HG03457 (cell line): ENCODE results near the gene CAB39L.

Experiments used
- ATAC-seq: cut with Tn5 transposase; IDR thresholded peaks from one replicate; pipeline ENCODE4 v1.9.1; 2021; ENCODE audit warnings: moderate number of reproducible peaks; ENCODE audit not compliant: unreplicated experiment

The CAB39L gene

DNA sequence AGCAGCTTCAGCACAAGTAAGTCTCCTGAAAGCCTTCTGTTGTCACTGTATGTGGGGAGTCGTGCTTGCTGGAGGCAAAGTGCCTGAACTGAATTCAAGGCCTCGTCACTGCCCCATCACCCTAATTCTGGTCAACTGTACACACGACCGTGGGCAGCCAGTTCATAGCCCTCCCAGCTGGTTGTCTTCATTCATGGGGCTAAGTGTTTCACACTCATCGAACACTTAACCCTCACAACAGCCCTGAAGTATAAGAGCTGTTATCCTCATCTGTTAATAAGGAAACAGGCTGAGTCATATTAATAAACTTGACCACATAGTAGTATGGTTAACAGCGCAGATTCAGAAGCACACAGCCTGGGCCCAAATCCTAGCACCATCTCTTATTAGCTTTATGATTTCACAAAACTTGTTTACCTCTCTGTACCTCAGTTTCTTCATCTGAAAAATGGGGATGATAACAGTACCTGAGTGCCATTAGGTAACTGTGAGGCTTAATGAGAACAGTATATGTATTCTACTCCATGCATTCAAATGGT lies 129.5 kb downstream of the CAB39L start:
- no peak for ATAC-seq

DNA sequence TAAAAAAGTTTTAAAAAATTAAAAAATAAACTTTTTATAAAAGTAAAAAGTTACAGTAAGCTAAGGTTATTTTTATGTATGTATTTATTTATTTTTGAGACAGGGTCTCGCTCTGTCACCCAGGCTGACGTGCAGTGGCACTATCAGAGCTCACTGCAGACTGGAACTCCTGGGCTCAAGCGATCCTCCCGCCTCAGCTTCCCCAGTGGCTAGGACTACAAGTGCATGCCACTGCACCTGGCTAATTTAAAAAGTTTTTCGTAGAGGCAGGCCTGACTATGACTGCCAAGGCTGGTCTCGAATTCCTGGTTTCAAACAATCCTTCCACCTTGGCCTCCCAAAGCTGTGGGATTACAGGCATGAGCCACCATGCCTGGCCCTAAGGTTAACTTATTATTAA lies 132.0 kb downstream of the CAB39L start:
- no peak for ATAC-seq

DNA sequence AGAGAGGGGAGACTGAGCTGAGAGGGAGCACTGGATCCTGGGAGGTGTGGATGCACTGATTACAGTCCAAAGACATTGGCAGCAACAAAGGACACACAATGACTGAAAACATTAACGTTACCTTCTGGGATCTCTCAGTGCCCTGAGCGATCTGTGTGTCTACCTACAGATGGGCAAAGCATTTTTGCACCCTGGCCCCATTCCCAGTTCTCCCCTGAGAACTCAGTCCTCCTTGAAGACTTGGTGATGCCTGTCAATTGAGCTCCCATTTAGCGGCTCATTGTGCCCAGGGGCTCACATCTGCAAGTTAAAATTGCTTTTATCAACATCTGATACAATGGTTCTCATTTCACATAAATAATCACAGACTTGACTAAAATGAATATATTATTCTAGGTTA lies 133.6 kb downstream of the CAB39L start:
- ATAC-seq, result no peak

DNA sequence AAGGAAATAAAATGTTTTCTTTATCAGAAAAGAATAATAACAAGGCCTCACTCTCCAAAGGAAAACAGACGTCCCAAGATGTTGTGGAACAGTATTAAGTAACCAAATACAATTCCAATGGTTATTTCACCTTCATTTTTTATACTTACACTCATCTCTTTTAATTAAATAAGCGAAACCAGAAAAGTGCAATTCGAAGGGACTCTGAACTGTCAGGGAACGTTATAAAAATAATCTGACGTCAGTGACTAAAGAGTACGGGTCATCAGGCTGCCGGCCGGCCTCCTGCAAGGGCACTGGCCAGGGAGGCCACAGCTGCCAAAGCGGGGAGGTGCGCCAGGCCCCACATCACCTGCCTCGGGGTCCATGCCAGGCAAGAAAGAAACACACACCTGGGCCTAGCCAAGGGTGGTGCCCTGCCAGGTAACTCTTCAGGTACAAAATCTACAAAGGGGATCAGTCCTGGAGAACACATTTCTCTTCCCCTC lies 134.9 kb downstream of the CAB39L start:
- ATAC-seq, result no peak

- ATAC-seq, result no peak
Observed at GRCh38 chr13:49308097-49308875, 135.6 kb downstream of the CAB39L start.

DNA sequence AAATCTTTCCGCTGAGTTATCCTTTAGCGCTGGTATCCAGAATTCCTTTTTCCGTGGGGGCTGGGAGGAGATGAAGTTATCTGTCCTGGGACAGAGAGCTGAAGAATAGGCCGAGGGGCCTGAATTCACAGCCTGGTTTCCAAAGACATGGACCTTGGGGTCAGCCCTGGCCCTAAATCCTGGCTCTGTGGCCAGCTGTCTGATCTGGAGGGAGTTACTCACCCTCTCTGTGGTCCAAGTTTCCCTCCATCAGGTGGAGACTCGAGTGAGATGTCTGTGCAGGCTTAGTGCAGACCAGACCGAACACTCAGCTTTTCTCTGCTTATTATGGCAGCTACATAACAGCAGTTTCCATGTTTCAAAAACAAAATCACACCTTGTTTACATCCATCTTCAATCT lies 136.5 kb downstream of the CAB39L start:
- no peak for ATAC-seq

- no peak for ATAC-seq
Observed at GRCh38 chr13:49305792-49306425, 138.0 kb downstream of the CAB39L start.

GRCh38 chr13:49304763-49305700 lies 138.8 kb downstream of the CAB39L start:
- ATAC-seq, result no peak

GRCh38 chr13:49304356-49304755 lies 139.5 kb downstream of the CAB39L start:
- ATAC-seq, result no peak

DNA sequence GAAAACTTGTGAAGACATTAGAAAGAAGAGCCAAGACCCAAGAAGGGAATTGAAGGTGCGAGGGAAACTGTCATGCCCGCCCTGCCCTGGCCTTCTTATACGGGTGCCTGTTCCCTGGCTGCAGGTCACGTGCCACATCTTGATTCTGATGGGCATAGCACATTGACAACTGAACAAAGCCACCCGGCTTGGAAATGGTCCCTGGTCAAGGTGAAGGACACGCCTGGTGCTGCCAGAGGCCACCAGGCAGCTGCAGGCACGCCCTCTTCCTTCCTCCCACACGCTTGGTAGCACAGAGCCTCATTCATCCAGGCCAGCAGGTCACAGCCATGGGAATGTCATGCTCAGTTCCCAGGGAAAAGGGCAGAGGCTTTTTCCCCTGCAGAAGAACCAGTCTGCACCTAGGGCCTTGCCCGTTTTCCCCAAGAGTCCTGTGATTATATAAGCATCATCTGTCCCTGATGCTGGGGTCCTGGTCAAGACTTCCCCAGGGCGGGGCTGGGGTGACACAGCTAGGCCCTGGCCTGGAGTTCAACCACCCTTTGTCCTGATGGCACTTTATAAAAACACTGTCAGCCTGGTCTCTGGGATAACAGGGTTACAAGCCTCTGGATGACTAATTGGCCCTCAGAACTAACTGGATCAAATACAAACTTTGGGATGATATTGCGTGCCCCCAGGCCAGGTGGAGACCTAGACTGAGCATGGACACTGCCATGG lies 140.2 kb downstream of the CAB39L start:
- ATAC-seq, result no peak

DNA sequence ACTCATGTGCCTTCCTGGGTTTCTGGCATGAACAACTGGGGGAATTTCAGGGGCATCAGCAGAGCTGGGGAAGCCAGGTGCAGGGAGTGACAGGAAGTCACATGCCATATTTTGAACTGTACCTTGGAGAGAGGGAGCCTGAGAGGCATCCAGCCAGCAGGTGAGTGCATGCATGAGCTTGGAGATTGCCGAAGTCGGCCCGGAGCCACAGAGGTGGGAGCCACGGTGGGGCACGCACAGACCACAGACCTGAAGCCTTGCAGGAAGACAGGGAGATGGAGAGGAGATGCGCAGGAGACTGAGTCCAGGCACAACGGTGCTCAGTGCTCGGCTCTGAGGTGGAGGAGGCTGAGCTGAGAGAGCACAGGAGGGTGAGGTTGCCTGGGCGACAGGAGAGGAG lies 141.0 kb downstream of the CAB39L start:
- ATAC-seq, result no peak

DNA sequence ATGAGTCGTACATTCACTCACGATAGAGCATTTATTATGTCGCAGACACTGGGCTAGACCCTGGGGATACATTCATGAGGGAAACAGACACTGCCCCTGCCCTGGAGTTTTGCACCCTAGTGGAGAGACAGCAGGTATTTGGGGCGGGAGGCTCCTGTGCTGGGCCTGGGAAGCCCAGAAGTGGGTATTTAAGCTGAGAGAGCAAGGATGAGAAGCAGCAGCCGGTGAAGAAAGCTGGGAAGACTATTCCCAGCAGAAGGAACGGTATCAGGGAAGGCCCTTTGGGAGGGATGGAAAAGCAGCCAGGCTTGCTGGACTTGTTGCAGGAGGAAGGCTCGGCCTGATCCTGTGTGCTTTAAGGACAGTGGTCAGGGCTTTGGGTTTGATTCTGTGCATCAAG lies 141.6 kb downstream of the CAB39L start:
- ATAC-seq, result no peak

DNA sequence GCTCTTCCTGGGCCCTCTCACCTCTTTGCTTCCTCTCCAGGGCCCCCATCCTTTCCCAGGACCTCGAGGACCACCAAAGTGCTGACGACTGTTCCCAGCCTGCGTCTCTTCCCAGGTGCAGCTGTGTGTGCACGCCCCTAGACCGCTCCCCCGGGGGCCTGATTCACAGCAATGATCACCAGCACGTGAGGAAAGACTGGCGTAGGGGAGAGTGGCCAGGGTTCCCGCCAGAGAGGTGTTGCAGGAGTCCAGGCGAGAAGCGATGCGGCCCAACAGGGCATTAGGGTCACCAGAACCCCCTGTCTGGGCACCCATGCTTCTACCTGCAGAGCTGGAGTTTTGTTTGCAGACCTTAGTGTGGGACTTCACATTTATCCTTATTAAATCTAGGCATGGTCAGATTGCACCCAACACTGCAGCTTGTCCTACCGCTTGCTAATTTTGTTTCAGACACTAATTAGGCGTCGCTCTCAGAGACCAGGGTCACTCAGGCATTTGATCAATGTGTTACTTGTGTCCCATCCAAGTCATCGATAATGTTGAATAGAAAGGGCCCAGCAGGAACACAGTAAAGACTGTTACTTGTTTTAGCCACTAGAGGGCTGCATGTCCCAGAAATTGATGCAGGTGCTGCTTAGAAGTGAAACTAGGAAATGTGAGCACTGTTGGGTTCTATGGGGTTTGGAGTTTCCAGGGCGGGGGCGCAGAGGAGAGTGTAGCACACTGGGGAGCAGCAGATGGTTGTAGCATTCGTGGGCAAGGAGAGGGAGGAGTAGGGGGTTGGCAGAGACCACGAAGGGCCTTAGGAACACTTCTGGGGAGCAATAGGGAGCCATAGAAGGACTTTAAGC lies 142.9 kb downstream of the CAB39L start:
- peak; percentile 90 for ATAC-seq

- no peak for ATAC-seq
Observed at GRCh38 chr13:49300276-49300675, 143.6 kb downstream of the CAB39L start.

- no peak for ATAC-seq
Observed at GRCh38 chr13:49298903-49299605, 144.8 kb downstream of the CAB39L start.

DNA sequence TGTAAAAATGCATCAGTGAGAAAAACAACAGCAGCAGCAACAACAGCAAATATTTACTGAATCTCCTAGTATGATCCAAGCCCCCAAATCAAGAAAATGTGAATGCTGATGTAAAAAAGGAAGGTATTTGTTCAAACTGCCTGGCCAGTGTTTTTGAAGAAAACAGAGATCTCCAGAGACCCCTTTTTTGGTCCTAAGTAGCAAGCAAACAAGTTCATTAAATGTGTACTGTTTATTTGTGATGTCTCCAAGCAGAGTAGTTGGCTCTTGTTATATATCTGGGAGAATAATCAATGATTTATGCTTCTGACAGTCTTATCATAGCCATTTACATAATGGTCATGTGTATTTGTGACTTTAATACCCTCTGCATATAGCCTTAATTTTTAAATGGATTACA lies 145.4 kb downstream of the CAB39L start:
- ATAC-seq, result no peak

GRCh38 chr13:49297338-49297737 lies 146.5 kb downstream of the CAB39L start:
- ATAC-seq, result no peak

DNA sequence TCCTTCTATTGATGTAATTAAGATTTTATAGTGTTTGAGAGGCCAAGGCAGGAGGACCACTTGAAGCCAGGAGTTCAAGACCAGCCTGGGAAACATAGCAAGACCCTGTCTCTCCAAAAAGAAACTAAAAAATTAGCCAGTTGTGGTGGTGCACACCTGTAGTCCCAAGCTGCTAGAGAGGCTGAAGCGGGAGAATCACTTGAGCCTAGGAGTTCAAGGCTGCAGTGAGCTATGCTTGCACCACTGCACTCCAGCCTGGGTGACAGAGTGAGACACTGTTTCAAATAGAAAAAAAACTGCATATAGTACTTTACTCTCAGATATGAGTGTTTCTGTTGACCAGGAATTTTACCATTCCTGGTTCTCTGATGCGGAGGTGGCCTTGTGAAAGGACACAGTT lies 147.2 kb downstream of the CAB39L start:
- ATAC-seq, result no peak

DNA sequence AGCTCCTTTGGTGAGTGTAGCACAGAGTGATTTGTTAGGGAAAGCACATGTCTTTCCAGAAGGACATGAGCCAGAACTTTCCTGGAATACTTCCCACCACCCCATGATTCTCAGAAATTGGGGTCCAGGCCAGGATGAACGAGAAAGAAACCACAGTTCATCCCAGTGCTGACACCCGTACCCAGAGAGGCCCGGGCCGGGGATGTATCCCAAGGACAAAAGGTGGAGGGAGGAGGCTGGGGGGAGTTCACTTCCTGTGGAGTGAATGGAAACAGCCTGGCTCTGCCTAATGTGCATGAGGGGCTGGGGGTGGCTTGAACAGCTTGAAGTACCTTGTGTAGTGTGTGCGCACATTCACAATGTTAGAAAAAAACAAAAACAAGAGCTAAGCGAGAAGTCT lies 148.6 kb downstream of the CAB39L start:
- ATAC-seq, result no peak
